ENCODE results near the gene C9orf50. TPM values are rescaled to one million over a fixed set of nuclear protein-coding genes. Genes with fewer than 3 reads are reported as not detected.

Gene C9orf50
- total RNA-seq, 1 experiment from 2014 or later, result not detected

GRCh38 chr9:129643706-129644105, 22.8 kb upstream of the C9orf50 start:
- Histone ChIP-seq H3K4me2 (ENCODE audit: insufficient read depth, insufficient read length, low read length) (no peak overlapping the region), H4K20me1 (ENCODE audit: control insufficient read depth, insufficient read depth, insufficient read length) (no peaks in the 10 kb centered on the region), H2BK15ac (ENCODE audit: low read depth, low read length) (no peak overlapping the region), H3K27ac (ENCODE audit: insufficient read length, low read depth, low read length) (no peak overlapping the region), H3K4ac (ENCODE audit: low read depth, low read length) (no peak overlapping the region), H2AFZ (ENCODE audit: low read length) (no peak overlapping the region), H3K14ac (ENCODE audit: insufficient read depth, low read length) (no peak overlapping the region), H3K56ac (ENCODE audit: insufficient read length, low read depth, low read length) (no peak overlapping the region), H3K4me1 (ENCODE audit: insufficient read depth, low read length) (no peaks in the 10 kb centered on the region), H4K5ac (ENCODE audit: insufficient read length, low read depth, low read length) (no peak overlapping the region), H3K18ac (ENCODE audit: insufficient read length, low read depth, low read length) (no peak overlapping the region), H4K8ac (replicated peaks; ENCODE audit: insufficient read length, low read depth, low read length) (no peak overlapping the region), H3K27me3 (ENCODE audit: insufficient read depth, low read length) (no peaks in the 10 kb centered on the region), H2BK120ac (ENCODE audit: low read depth, low read length, poor library complexity, severe bottlenecking) (no peak overlapping the region), H2AK5ac (ENCODE audit: insufficient read length, low read length) (no peak overlapping the region), H3K9ac (ENCODE audit: extremely low read depth, insufficient read length, low read length) (no peak overlapping the region), H2BK20ac (ENCODE audit: low read depth, low read length, poor library complexity, severe bottlenecking) (no peak overlapping the region), H3K79me2 (ENCODE audit: insufficient read depth, low read length) (peaks cover 3% of the 10 kb centered on the region; the same call in 1 of the 2 replicates), H3T11ph (ENCODE audit: low read length) (no peak overlapping the region), H2BK12ac (ENCODE audit: insufficient read length, low read depth, low read length) (no peak overlapping the region), H2BK5ac (ENCODE audit: insufficient read length, low read length) (no peak overlapping the region), H3K23me2 (ENCODE audit: insufficient read length, low read depth, low read length, poor library complexity, severe bottlenecking) (peaks cover 12% of the 10 kb centered on the region), H3K79me1 (ENCODE audit: insufficient read depth, low read depth, low read length, poor library complexity, severe bottlenecking) (peaks cover 11% of the 10 kb centered on the region), H3K9me3 (ENCODE audit: control insufficient read depth, low read depth, low read length) (no peaks in the 10 kb centered on the region), H4K91ac (ENCODE audit: insufficient read length, low read depth, low read length) (no peak overlapping the region), H3K23ac (ENCODE audit: insufficient read length, low read depth, low read length) (no peak overlapping the region)
- TF ChIP-seq, protein P1, sequence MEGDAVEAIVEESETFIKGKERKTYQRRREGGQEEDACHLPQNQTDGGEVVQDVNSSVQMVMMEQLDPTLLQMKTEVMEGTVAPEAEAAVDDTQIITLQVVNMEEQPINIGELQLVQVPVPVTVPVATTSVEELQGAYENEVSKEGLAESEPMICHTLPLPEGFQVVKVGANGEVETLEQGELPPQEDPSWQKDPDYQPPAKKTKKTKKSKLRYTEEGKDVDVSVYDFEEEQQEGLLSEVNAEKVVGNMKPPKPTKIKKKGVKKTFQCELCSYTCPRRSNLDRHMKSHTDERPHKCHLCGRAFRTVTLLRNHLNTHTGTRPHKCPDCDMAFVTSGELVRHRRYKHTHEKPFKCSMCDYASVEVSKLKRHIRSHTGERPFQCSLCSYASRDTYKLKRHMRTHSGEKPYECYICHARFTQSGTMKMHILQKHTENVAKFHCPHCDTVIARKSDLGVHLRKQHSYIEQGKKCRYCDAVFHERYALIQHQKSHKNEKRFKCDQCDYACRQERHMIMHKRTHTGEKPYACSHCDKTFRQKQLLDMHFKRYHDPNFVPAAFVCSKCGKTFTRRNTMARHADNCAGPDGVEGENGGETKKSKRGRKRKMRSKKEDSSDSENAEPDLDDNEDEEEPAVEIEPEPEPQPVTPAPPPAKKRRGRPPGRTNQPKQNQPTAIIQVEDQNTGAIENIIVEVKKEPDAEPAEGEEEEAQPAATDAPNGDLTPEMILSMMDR (conservative IDR thresholded peaks at IDR 0.05), result no peak
- WGBS (ENCODE audit: extremely low coverage, insufficient read length, low lambda C conversion rate), result no CpG with 5 or more reads among the region's 10 CpGs
- Mint-ChIP-seq H3K27ac (no peak overlapping the region), H3K36me3 (ENCODE audit: insufficient read depth in 1 of 3, low read depth in 3 of 3) (peaks cover 0 to 3% (median 0%) of the 10 kb centered on the region in 3 experiments; a peak in 2 of 7 replicates), H3K9me3 (no peaks in the 10 kb centered on the region; a peak in 2 of 5 replicates), H3K27me3 (ENCODE audit: low read depth) (no peaks in the 10 kb centered on the region; the same call in 1 of the 2 replicates), H3K4me1 (peaks cover 7 to 17% of the 10 kb centered on the region in 2 experiments), H3K4me3 (no peak overlapping the region)
- no peak for DNase-seq

Measured in H9 (cell line).